Measurements from ENCODE around the gene SLC10A7.

Gene SLC10A7

DNA sequence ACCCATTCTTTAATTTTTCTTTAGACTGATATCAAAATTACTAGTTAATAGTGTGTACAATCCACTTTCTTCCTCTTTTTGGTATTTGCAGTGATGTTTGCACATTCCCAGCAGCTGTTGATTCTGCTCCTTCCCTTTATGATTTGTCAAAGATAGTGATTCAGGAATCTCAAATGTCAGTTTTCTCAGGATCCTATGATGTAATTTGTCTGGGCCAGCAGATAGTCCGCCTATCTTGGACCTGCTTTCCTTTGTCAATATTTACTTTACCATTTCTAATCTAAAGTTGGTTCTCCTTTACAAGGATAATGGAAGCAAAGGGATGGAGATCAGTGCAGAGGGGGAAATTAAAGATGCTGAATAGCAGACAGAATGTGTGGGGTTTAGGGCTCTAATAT, 185.3 kb downstream of the SLC10A7 start:
- no peak overlapping the region for H3K4me3 ChIP-seq (ENCODE audit: low read depth, low read length)
- TF ChIP-seq POLR2A (IDR thresholded peaks at IDR 0.05; ENCODE audit: extremely low read depth, insufficient read length) (no peak), MYC (IDR thresholded peaks at IDR 0.05; ENCODE audit: low read depth, low read length) (no peak)
- TF ChIP-seq, protein P1, sequence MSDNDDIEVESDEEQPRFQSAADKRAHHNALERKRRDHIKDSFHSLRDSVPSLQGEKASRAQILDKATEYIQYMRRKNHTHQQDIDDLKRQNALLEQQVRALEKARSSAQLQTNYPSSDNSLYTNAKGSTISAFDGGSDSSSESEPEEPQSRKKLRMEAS (IDR thresholded peaks at IDR 0.05; ENCODE audit: low read depth, low read length) = no peak
- TF ChIP-seq, protein P2, sequence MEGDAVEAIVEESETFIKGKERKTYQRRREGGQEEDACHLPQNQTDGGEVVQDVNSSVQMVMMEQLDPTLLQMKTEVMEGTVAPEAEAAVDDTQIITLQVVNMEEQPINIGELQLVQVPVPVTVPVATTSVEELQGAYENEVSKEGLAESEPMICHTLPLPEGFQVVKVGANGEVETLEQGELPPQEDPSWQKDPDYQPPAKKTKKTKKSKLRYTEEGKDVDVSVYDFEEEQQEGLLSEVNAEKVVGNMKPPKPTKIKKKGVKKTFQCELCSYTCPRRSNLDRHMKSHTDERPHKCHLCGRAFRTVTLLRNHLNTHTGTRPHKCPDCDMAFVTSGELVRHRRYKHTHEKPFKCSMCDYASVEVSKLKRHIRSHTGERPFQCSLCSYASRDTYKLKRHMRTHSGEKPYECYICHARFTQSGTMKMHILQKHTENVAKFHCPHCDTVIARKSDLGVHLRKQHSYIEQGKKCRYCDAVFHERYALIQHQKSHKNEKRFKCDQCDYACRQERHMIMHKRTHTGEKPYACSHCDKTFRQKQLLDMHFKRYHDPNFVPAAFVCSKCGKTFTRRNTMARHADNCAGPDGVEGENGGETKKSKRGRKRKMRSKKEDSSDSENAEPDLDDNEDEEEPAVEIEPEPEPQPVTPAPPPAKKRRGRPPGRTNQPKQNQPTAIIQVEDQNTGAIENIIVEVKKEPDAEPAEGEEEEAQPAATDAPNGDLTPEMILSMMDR (IDR thresholded peaks at IDR 0.05; ENCODE audit: low read depth, low read length) = no peak
- no peak for DNase-seq (ENCODE audit: low read depth)

GRCh38 chr4:146335763-146336409, 185.9 kb downstream of the SLC10A7 start:
- TF ChIP-seq, protein P1 (IDR thresholded peaks at IDR 0.05; ENCODE audit: low read depth, low read length) = no peak
- TF ChIP-seq POLR2A (IDR thresholded peaks at IDR 0.05; ENCODE audit: extremely low read depth, insufficient read length) = no peak
- no peak for TF ChIP-seq MYC (IDR thresholded peaks at IDR 0.05; ENCODE audit: low read depth, low read length)
- TF ChIP-seq, protein P2 (IDR thresholded peaks at IDR 0.05; ENCODE audit: low read depth, low read length) = no peak
- DNase-seq (ENCODE audit: low read depth) = no peak

DNA sequence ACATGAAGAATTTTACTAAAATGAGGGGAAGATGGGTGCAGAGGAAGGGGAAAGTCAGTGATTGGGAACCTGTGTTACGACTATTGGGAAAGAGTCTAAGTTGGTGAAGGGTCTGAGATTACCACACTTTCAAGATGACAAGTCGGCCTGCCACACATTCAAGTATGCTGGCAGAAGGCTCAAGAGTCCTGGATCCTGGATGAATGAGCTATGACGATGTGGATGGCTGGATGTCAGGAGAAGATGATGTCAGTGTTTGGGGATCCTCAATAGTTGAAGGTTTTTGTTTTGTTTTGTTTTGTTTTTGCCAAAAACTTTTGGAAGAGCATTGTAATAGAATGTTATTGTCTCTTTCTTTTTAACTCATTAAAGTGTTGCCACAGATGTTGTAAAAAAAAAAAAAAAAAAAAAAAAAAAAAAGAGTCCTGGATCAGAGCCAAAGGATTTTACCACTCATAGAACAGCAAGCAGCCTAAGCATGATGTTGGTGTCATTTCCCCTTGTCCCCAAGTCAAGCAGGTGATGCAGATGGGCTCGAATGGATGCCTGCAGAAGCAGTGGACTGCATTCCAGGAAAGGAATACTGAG, 186.8 kb downstream of the SLC10A7 start:
- H3K4me3 ChIP-seq (ENCODE audit: low read depth, low read length) = no peak overlapping the region
- no peak for DNase-seq (ENCODE audit: low read depth)
- no peak for TF ChIP-seq POLR2A (IDR thresholded peaks at IDR 0.05; ENCODE audit: extremely low read depth, insufficient read length)
- TF ChIP-seq, protein P1 (IDR thresholded peaks at IDR 0.05; ENCODE audit: low read depth, low read length) = no peak
- TF ChIP-seq, protein P2 (IDR thresholded peaks at IDR 0.05; ENCODE audit: low read depth, low read length) = no peak
- no peak for TF ChIP-seq MYC (IDR thresholded peaks at IDR 0.05; ENCODE audit: low read depth, low read length)

More at GRCh38 chr4:146335763-146336409, 185.9 kb downstream of the SLC10A7 start:
- H3K4me3 ChIP-seq (ENCODE audit: low read depth, low read length) = no peak overlapping the region

- no peak for DNase-seq (ENCODE audit: low read depth)
- TF ChIP-seq, protein P1 (IDR thresholded peaks at IDR 0.05; ENCODE audit: low read depth, low read length) = no peak
- TF ChIP-seq, protein P2 (IDR thresholded peaks at IDR 0.05; ENCODE audit: low read depth, low read length) = no peak
- no peak for TF ChIP-seq MYC (IDR thresholded peaks at IDR 0.05; ENCODE audit: low read depth, low read length)
- TF ChIP-seq POLR2A (IDR thresholded peaks at IDR 0.05; ENCODE audit: extremely low read depth, insufficient read length) = no peak
- H3K4me3 ChIP-seq (ENCODE audit: low read depth, low read length) = no peak overlapping the region
Observed at GRCh38 chr4:146333895-146334262, 187.9 kb downstream of the SLC10A7 start.

- DNase-seq (ENCODE audit: low read depth) = peak; percentile 2
- TF ChIP-seq POLR2A (IDR thresholded peaks at IDR 0.05; ENCODE audit: extremely low read depth, insufficient read length) (no peak), MYC (IDR thresholded peaks at IDR 0.05; ENCODE audit: low read depth, low read length) (no peak)
- TF ChIP-seq, protein P1 (IDR thresholded peaks at IDR 0.05; ENCODE audit: low read depth, low read length) = no peak
- TF ChIP-seq, protein P2 (IDR thresholded peaks at IDR 0.05; ENCODE audit: low read depth, low read length) = no peak
- H3K4me3 ChIP-seq (ENCODE audit: low read depth, low read length) = no peak overlapping the region
Observed at GRCh38 chr4:146333187-146333894, 188.4 kb downstream of the SLC10A7 start.
